Psoas muscle (tissue), 8 donors: Measurements from ENCODE around the gene PACRG. TPM values are rescaled to one million over a fixed set of nuclear protein-coding genes. Genes with fewer than 3 reads are reported as not detected.

Source experiments
- ATAC-seq, 4 donors: fragments of 200-7000 bp; cut with Tn5 transposase; one replicate each; pipeline ENCODE4 v1.9.1; 2020; ENCODE audit warnings: moderate library complexity in 3 of 4, mild to moderate bottlenecking in 2 of 4
- DNase-seq, 2 donors: peaks; one replicate each; pipeline ENCODE4 v3.0.0-alpha.2; 2020
- H3K27ac ChIP-seq: fragments of 200-600 bp; one replicate; pipeline ENCODE4 v1.8.0; 2022
- H3K27me3 ChIP-seq, 3 donors: fragments of 200-600 bp in 1 of 3; one replicate each; pipeline versions ENCODE4 v1.6.1 to v1.8.0; 2013 to 2022; ENCODE audit warnings: low read length in 2 of 3, mild to moderate bottlenecking in 2 of 3, moderate library complexity in 1 of 3; ENCODE audit not compliant: insufficient read depth in 3 of 3
- H3K36me3 ChIP-seq, 2 donors: fragments of 200-600 bp in 1 of 2; one replicate each; pipeline versions ENCODE4 v1.6.1 to v1.8.0; 2013 to 2022; ENCODE audit warnings: low read depth in 1 of 2, mild to moderate bottlenecking in 1 of 2, moderate library complexity in 1 of 2; ENCODE audit not compliant: insufficient read depth in 1 of 2
- H3K4me1 ChIP-seq: fragments of 200-600 bp; one replicate; pipeline ENCODE4 v1.8.0; 2022
- H3K4me3 ChIP-seq: fragments of 200-600 bp; one replicate; pipeline ENCODE4 v1.8.0; 2022; ENCODE audit warnings: mild to moderate bottlenecking
- H3K9me3 ChIP-seq: fragments of 200-600 bp; one replicate; pipeline ENCODE4 v1.8.0; 2022
- CTCF ChIP-seq: fragments of 200-600 bp; IDR thresholded peaks from one replicate; pipeline ENCODE4 v1.8.0; 2022; ENCODE audit warnings: antibody characterized with exemption
- WGBS, 3 donors: extraction: QIAGEN DNeasy Blood & Tissue Kit; methylation state at CpG; one replicate each; pipeline versions ENCODE4 v1.1.6 to v1.1.7; 2013; 5-methylcytosine and 5-hydroxymethylcytosine counted together
- intact Hi-C, 2 donors: fragments of 100-400 bp; cut with DNase I; formaldehyde crosslinking; loops; one replicate each; pipeline versions ENCODE4 v1.11.0 to v1.14.2; 2022
- polyA plus RNA-seq, 3 donors: library from polyadenylated mRNA; stranded (reverse); fragments of 200-250 nt; gene quantifications; one replicate each; pipeline ENCODE4 v1.2.3, GENCODE V29; 2013
- total RNA-seq, 4 donors: library from RNA; stranded (reverse); fragmentation: NEBNext Ultra II Directional in 2 of 4; extraction: Animal tissue kit (Norgen Biotek cat#: 25700) in 2 of 4; gene quantifications; one replicate each; pipeline versions ENCODE4 v1.2.1 to v1.2.4, GENCODE V29; 2021 to 2023
- donor health status: healthy with polysubstance abuse.
- donor health status: DM: no; HTN: no; CAD: no; lungs with moderate emphysema.
- donor health status: Bipolar disorder and iron deficiency.
- donor health status: healthy.
- donor health status: DM: yes; HTN: yes; CAD: no.
- donor health status: DM: no; HTN: no; CAD: no.
- donor health status: DM: no; HTN: no; CAD: no.
- donor health status: DM: yes; HTN: yes; CAD: no.

PACRG gene
- total and polyA plus RNA-seq, 7 donors, result 0.17 to 3.1 (median 1.8) TPM

GRCh38 chr6:163179061-163179460 lies 451.3 kb downstream of the PACRG start:
- H3K27me3 ChIP-seq, result no peaks in the 10 kb centered on the region
- DNase-seq (no peak), ATAC-seq (no peak)
- H3K9me3 ChIP-seq, result no peaks in the 10 kb centered on the region
- no peak for TF ChIP-seq CTCF
- H3K4me3 ChIP-seq, result no peak overlapping the region
- intact Hi-C loops, result loop anchor here in 1 of 2 donors (5.0 kb wide), 1 partner anchor 933 kb away; no protein-coding TSS in a partner anchor
- H3K4me1 ChIP-seq, result peaks cover 25% of the 10 kb centered on the region
- 85 to 89% (median 88%) methylated on average over 9 of the region's 9 CpGs for WGBS, 3 donors
- no peak overlapping the region for H3K27ac ChIP-seq
- no peaks in the 10 kb centered on the region for H3K36me3 ChIP-seq

DNA sequence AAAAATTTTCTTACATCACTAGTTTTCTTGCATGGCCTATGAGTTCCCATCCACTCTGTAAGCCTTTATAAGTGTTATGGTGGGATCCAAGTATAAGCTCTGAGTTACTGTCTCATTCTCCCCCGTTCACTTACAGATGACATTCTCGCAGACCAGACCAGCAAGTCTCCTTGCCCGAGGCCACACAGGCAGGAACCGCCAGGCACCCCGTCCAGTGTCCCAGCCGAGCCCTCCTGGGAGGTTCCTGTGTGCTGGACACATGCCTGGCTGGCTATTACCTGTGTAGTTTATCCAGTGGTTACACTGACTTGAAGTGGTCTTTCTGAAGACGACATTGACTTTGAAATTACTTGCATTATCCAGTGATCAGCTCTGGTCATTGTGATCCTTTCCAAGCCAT lies 451.9 kb downstream of the PACRG start:
- H3K4me1 ChIP-seq, result peaks cover 27% of the 10 kb centered on the region
- H3K27ac ChIP-seq, result no peak overlapping the region
- DNase-seq, result no peak
- H3K27me3 ChIP-seq, result no peaks in the 10 kb centered on the region
- no peak overlapping the region for H3K4me3 ChIP-seq
- H3K36me3 ChIP-seq, result no peaks in the 10 kb centered on the region
- H3K9me3 ChIP-seq, result no peaks in the 10 kb centered on the region
- 95 to 96% (median 96%) methylated on average over 7 of the region's 7 CpGs for WGBS, 3 donors
- no peak for ATAC-seq
- TF ChIP-seq CTCF, result no peak
- intact Hi-C loops, result loop anchor here (2.0 to 10.0 kb wide), 9 partner anchors 155 to 1745 kb away; partner anchors contain the start of gene QKI (in 1 of the 2)

- Histone ChIP-seq H3K27me3 (no peaks in the 10 kb centered on the region), H3K4me1 (peaks cover 27% of the 10 kb centered on the region), H3K36me3 (no peaks in the 10 kb centered on the region), H3K27ac (peak overlapping the region; percentile 48), H3K4me3 (peak overlapping the region; percentile 54), H3K9me3 (no peaks in the 10 kb centered on the region)
- peak; percentile 75 to 90 for DNase-seq
- WGBS, 3 donors, result 40 to 44% (median 42%) methylated on average over 17 of the region's 17 CpGs
- peak; percentile 89 for TF ChIP-seq CTCF
- intact Hi-C loops, result loop anchor here (2.0 to 10.0 kb wide), 8 partner anchors 154 to 1744 kb away; partner anchors contain the start of gene QKI (in 1 of the 2)
- peak; percentile 93 to 96 (median 94) for ATAC-seq
Observed at GRCh38 chr6:163180874-163181541, 453.2 kb downstream of the PACRG start.

DNA sequence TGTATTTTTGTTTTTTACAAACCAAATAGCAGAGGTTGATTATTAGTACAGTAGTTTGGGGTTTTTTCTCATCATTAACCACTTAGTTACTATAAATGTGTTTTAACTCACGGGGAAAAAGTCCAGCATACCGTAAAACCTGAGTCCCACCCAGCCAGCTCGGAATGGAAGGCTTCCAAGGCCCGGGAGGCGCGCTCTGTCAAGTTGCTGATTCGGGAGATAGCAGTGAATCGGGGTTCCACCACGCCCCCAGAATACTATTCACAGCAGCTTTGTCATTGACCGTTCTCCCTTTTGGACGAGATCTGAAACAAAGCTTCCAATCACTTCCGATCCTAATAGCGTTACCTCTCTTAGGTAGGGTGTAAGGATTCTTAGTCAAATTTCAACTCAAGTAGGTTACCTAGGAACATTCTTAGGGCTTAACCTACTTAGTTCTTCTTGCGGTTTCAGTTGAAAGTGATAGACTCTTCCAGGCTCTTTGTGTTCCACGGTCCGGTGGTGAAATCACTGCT lies 453.9 kb downstream of the PACRG start:
- TF ChIP-seq CTCF, result no peak
- H3K36me3 ChIP-seq, result no peaks in the 10 kb centered on the region
- DNase-seq (no peak), ATAC-seq (peak in 3 of 4 donors; percentile 26 to 52 (median 31))
- H3K9me3 ChIP-seq, result no peaks in the 10 kb centered on the region
- H3K27ac ChIP-seq, result peak overlapping the region; percentile 48
- no peaks in the 10 kb centered on the region for H3K27me3 ChIP-seq
- H3K4me3 ChIP-seq, result peak overlapping the region; percentile 54
- intact Hi-C loops, result loop anchor here (2.0 to 10.0 kb wide), 9 partner anchors 153 to 1743 kb away; partner anchors contain the start of gene QKI (in 1 of the 2)
- WGBS, 3 donors, result 31 to 68% (median 35%) methylated on average over 16 of the region's 16 CpGs
- peaks cover 21% of the 10 kb centered on the region for H3K4me1 ChIP-seq
